Stimulated activated CD4-positive, alpha-beta T cell treated with anti-CD3 and anti-CD28 coated beads, Interleukin-1b, Interleukin-23, amount 100 ng/mL, for 48 hours (primary cell): Measurements from ENCODE around the gene RARS1.
"Not testable (repeated sequence)": the region's sequence is repeated elsewhere in the genome, so short reads cannot be mapped to it uniquely, and the experiment has no call there.

ENCODE experiments used
- DNase-seq: peaks from one replicate; pipeline ENCODE4 v3.0.0-alpha.2; 2020

The RARS1 gene

DNA sequence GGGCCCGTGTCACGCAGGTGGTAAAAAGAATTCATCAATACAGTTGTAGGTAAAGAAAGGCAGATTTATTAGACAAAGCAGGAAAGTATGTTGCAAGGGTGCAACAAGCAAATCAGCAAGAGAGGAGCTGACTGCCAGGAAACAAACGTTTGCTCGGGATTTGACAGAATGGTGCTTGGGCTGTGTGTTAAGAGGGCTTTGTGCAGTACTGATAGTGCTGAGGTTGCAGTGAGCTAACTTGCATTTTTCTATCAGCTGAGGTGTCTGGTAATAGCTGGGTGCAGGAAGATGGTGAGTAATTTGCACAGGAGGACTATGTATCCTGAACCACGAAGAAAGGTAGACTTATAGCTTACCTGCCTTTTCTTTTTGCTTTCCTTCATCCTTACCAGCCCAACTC, 3.9 kb upstream of the RARS1 start:
- DNase-seq = no peak

- no peak for DNase-seq
Observed at GRCh38 chr5:168489059-168489458, 2.8 kb downstream of the RARS1 start.

DNA sequence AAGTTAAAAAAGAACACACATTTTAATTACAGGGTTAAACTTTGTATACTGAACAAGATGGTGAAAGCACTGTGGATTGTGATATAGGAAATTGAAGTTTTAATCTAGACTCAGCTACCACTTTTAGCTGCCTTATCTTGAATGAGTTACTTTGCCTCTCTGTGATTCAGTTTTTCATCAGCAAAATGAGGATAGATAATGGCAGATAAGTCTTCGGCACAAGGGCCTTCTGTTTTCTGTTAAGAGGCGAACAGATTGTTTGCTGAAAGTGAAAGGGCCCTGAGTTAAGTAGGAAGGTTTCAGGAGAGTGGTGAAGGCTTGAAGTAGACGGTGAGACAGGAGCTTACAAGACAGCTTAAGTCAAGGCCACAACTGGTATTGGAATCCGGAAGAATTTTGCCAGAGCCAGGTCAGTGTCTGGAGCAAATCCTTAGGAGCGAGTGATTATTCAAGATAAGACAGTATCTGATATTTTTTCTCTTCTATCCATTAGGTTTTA, 7.8 kb downstream of the RARS1 start:
- no peak for DNase-seq

GRCh38 chr5:168502563-168503237, 16.4 kb downstream of the RARS1 start:
- no peak for DNase-seq

DNA sequence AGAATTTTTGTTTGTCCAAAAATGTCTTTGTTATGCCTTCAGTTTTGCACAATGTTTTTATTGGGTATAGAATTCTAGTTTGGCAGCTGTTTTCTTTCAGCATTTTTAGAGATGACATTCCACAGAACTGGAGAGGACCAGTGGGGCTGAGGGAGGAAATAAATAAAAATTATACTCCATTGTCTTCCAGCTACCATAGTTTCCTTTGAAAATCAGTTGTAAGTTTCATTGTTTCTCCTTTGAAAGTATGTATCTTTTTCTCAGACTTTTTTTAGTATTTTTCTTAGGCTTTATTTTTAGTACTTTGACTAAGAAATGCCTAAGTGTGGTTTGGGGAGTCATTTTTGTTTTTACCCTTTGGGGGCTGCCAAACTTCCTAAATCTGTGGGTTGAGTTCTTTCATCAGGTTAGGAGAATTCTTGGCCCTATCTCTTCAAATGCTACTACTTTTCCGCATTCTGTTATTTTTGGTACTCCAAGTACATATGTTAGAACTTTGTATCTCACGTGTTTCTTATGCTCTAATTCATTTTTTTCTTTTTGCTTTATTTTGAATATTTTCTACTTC, 27.7 kb downstream of the RARS1 start:
- no peak for DNase-seq

DNA sequence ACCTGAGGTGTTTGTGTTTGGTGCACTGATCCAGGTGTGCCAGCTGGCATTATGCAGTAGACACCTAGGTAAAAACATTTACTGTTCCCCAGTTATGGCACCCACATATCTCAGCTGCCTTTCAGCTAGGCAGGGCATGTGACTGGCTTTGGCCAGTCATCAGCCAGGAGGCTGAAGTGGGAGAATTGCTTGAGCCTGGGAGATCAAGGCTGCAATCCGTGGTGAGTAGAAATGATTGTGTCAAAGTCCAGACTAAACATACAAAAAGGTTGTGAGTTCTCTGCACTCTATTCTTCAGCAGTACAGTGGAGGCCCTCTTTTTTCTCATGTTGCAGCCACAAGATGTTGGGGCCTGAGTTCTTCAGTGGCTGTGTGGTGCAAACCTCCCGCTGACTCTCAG, 39.6 kb downstream of the RARS1 start:
- no peak for DNase-seq

DNA sequence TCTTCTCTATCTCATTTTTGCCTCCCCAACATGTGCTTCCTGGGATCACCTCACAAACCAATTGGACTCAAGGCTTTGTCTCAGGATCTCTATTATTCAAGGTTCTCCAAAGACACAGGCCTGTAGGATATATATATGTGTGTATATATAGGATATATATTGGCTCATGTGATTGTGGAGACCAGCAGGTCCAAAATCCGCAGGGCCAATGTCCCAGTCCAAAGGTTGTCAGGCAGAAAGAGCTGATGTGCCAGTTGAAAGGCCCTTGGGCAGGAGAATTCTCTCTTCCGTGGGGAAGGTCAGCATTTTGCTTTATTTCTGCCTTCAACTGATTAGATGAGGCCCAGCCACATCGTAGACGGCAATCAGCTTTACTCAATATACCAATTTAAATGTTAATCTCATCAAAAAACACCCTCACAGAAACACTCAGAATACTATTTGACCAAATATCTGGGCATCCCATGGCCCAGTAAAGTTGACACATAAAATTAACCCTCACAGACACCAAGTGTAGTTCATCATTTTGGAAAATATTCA, 41.6 kb downstream of the RARS1 start:
- no peak for DNase-seq

DNA sequence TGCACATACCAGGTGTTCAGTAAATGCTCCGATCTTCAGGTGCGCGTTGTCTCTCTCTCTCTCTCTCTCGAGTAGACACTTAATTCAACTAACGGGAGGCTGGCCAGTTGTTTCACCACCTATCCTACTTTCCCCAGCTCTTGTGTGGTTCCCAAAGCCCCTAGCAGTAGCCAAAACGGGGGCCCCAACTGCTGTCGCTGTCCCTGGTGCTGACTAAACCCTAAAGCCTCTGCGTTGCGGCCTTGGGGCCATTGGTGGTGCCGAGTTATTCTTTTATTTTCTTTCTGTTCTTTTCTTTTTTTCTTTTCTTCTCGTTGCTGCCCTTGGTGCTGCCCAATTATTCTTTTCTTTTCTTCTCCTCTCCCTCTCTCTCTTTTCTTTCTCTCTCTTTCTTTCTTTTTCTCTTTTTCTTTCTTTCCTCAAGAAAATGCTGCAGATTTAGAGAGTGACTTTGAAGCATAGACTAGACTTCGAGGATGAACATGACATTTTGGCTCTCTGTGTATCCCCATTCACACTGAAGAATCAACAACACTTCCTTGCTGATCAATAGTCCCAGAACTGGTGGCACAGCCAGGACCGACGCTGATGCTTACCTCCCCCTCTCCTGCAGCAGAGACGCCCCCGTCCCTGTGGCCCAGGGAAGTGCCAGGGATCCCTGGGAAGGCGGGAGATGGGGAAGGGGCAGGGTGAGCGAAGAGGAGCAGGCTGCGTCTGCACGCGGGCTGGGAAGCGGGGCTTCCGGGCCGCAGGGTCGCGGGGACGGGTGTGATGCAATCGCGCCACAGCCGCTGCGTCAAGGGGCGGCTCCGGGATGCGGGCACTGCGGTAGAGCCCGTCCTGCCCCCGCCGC, 42.5 kb downstream of the RARS1 start, which contains the start of gene FBLL1:
Gene FBLL1, plus strand, starts transcription at position 785 of the 853 bp plus-strand sequence. CDS start 200 bp downstream, outside the sequence.
- peak; percentile 7 for DNase-seq

DNA sequence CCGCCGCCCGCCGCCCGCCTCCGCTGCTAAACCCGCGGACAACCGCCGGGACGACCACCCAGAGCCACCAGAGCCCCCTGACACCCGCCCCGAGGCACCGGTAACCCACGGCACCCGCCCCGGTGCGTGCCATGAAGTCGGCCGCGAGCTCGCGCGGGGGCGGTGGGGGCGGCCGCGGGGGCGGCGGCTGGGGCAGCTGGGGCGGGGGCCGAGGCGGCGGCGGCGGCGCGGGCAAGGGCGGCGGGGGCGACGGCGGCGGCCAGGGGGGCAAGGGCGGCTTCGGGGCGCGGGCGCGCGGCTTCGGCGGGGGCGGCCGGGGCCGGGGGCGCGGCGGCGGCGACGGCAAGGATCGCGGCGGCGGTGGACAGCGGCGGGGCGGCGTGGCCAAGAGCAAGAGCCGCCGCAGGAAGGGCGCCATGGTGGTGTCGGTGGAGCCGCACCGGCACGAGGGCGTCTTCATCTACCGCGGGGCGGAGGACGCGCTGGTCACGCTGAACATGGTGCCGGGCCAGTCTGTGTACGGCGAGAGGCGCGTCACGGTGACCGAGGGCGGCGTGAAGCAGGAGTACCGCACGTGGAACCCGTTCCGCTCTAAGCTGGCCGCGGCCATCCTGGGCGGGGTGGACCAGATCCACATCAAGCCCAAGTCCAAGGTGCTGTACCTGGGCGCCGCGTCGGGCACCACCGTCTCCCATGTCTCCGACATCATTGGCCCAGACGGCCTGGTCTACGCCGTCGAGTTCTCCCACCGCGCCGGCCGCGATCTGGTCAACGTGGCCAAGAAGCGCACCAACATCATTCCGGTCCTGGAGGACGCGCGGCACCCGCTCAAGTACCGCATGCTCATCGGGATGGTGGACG, 43.3 kb downstream of the RARS1 start:
- no peak for DNase-seq

GRCh38 chr5:168530621-168531150, 44.4 kb downstream of the RARS1 start:
- DNase-seq = no peak

GRCh38 chr5:168531191-168531590, 44.9 kb downstream of the RARS1 start:
- no peak for DNase-seq

- no peak for DNase-seq
Observed at GRCh38 chr5:168531987-168532864, 46.0 kb downstream of the RARS1 start.

GRCh38 chr5:168534351-168534750, 48.1 kb downstream of the RARS1 start:
- DNase-seq = not testable (repeated sequence)

GRCh38 chr5:168537176-168537575, 50.9 kb downstream of the RARS1 start:
- DNase-seq = no peak

DNA sequence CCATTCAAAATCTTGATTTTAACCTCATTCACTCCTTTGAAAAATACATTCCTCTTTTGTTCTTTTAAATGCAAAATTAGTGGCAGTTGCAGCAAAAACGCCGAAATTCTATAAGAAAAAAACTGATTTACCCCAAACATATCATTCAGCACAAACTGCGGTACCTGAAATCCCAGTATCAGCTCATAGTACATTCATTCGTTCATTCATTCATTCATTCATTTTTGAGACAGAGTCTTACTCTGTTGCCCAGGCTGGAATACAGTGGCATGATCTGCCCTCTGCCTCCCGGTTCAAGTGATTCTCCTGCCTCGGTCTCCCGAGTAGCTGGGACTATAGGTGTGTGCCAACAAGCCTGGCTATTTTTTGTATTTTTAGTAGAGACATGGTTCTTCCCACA, 63.3 kb downstream of the RARS1 start:
- no peak for DNase-seq

DNA sequence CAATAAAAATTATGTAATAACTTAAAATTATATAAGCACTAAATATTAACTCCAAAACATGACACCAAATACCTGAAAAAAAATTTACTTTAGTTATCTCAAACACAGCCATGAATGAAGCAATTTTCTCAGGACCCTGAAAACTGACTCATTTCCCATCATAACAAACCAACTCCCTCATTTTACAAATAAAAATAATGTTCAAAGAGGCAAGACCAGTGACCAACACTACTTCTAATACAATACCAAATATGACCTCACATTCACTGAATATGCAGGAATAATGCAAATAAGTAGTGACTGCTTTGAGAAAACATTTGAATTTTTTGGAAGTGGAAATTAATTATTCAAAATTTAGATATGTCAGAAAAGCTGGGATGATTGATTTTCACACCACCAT, 64.4 kb downstream of the RARS1 start:
- DNase-seq = no peak

DNA sequence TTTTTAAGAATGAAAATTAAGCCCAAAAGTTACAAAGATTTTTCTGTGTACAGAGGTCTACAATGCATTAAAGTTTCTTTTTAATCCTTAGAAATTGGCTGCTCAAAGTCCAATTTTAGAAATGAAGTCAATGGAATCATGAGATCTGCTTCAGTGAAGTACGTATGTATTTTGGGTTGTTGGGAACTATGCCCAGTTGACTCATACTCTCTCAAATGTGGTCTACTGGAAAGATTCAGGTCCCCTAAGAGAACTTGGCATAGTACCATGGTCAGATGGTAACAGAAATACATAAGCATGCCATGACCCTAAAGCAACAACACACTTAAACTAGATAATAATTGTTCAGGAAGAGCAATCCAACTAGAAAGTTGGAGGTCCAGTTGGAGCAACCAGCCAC, 65.9 kb downstream of the RARS1 start:
- no peak for DNase-seq

DNA sequence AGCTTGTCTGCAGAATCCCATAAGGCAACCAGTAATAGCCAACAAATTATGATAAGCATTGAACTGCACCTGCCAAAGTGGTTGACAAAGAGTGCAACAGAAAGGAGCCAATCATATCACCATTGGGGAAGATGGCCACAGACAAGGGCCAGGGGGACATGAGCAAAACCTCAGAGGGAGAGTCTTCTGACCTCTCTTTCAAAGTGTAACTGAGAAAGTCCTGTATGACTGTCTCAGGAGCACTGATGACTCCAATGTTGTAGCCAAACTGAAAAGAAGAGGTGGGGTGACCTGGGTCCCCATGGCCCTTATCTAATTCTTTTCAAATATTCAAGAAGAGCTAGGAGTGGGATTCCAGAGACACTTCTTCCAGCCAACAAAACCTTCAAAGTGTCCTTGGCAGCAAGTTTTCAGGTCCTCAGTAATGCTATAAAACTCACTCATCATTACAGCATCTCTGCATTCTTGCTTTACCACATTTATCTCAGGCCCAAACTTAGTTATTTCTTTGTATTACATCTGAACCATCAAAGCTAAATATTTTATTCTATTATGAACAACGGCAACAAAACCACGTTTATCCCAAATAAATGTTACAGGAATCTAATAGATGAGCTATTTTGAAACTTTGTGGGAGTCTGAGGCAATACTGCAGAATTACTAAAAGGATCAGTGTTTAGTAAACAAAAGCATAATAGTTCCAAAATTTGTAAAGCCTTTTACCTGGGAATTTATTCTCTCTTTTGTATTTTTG, 67.3 kb downstream of the RARS1 start:
- DNase-seq = no peak

DNA sequence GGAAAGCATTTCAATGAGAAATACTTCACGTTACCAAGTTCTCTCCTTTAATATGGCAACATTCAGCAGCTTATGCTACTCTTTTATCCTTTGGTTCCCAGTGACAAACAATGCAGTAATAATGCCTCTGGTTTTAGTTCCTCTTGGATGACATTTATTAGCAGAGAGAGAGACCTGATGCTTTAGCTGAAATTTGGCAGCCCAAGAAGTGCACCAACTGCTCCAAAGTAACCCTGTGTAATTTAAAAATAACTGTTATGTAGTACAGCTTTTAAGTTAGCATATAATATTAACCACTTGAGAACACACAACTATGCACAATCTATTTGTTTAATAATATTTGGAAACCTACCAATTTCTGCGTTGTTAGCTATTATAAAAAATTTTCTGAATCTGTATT, 71.1 kb downstream of the RARS1 start:
- no peak for DNase-seq

DNA sequence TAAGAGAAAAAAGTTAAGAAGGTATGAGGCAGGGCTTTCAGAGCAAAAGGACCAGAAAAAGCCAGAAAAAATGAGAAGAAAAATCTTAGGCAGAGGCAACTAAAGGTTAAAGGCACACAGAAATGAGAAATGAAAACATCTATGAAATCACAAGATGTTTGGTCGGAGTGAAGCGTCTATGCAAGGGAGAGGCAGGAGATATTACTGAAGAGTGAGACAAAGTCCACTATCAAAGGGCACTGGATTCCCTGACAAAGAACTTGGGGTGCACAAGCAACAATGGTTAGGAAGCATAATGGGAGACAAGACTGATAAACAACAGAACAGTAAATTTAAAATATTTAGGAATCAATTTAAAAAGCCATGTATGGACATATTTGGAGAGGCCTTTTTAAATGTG, 76.0 kb downstream of the RARS1 start:
- DNase-seq = no peak
